Body of pancreas (tissue), 4 donors: ENCODE measurements around the gene HYOU1.

Source experiments
- POLR2A ChIP-seq, 3 donors: fragments of 450-650 bp; IDR thresholded peaks; one replicate each; pipeline ENCODE4 v1.6.1; 2016; ENCODE audit warnings: antibody characterized with exemption in 3 of 3, mild to moderate bottlenecking in 2 of 3
- TF ChIP-seq, protein P1 (sequence below), 7 experiments: fragments of 450-650 bp in 4 of 7; fragments of 200-600 bp in 3 of 7; sonication (generic) in 3 of 7; IDR thresholded peaks; one replicate each; pipeline ENCODE4 v1.5.1; 2016 to 2019; ENCODE audit warnings: antibody characterized with exemption in 7 of 7

DNA sequence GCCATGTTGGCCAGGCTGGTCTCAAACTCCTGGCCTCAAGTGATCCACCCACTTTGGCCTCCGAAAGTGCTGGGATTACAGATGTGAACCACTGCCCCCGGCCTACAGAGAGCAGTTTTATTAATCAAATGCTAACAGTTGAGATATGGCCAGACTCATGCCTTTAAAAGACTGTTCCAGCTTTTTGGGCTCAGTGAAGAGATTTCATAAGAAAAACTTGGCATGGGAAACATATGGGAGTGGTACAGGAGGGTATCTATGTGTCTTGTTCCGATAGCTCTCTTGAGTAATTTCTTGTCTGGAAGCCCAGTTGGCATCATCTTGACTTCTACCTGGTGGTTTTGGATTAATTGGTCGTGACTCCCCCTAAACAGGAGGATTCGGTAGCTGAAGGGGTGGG is 18.1 kb downstream of the HYOU1 start:
- no peak for TF ChIP-seq POLR2A (IDR thresholded peaks at IDR 0.05)
- TF ChIP-seq, protein P1, sequence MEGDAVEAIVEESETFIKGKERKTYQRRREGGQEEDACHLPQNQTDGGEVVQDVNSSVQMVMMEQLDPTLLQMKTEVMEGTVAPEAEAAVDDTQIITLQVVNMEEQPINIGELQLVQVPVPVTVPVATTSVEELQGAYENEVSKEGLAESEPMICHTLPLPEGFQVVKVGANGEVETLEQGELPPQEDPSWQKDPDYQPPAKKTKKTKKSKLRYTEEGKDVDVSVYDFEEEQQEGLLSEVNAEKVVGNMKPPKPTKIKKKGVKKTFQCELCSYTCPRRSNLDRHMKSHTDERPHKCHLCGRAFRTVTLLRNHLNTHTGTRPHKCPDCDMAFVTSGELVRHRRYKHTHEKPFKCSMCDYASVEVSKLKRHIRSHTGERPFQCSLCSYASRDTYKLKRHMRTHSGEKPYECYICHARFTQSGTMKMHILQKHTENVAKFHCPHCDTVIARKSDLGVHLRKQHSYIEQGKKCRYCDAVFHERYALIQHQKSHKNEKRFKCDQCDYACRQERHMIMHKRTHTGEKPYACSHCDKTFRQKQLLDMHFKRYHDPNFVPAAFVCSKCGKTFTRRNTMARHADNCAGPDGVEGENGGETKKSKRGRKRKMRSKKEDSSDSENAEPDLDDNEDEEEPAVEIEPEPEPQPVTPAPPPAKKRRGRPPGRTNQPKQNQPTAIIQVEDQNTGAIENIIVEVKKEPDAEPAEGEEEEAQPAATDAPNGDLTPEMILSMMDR (IDR thresholded peaks at IDR 0.05), result no peak
